Choroid plexus epithelial cell (primary cell): Measurements from ENCODE around the gene LCE3C.

Experiments
- DNase-seq: peaks from one replicate; pipeline ENCODE4 v3.0.0-alpha.2; 2010; ENCODE audit warnings: low read depth
- H3K4me3 ChIP-seq: 2 replicates; pipeline ENCODE4 v1.5.1; 2011; ENCODE audit warnings: low read depth, mild to moderate bottlenecking, control low read depth, low read length, moderate library complexity
- TF ChIP-seq, protein P1 (sequence below): conservative IDR thresholded peaks from 2 replicates; pipeline ENCODE4 v1.5.1; 2011; ENCODE audit warnings: low read depth, mild to moderate bottlenecking, control low read depth, inconsistent platforms, low read length, moderate library complexity

Gene LCE3C

DNA sequence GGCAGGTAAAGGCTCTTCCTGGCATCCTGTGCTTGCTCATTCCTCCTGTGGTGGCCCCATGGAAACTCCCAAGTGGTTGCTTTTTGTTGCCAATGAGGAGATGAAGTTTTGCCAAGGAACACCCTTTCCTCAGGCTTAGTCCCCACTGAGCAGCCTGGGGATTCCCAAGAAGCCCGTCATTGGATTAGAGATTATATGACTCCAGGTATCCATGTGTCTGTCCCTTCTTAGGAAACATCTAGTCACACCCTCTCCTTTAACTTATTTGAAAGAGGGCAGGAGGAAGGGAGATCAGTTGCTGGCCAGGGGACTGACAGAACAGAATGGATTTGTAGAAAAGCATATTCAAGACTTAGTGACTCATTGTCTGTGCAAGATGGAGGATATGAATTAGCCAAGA, 26.7 kb downstream of the LCE3C start:
- no peak for DNase-seq
- H3K4me3 ChIP-seq, result no peak overlapping the region
- TF ChIP-seq, protein P1, sequence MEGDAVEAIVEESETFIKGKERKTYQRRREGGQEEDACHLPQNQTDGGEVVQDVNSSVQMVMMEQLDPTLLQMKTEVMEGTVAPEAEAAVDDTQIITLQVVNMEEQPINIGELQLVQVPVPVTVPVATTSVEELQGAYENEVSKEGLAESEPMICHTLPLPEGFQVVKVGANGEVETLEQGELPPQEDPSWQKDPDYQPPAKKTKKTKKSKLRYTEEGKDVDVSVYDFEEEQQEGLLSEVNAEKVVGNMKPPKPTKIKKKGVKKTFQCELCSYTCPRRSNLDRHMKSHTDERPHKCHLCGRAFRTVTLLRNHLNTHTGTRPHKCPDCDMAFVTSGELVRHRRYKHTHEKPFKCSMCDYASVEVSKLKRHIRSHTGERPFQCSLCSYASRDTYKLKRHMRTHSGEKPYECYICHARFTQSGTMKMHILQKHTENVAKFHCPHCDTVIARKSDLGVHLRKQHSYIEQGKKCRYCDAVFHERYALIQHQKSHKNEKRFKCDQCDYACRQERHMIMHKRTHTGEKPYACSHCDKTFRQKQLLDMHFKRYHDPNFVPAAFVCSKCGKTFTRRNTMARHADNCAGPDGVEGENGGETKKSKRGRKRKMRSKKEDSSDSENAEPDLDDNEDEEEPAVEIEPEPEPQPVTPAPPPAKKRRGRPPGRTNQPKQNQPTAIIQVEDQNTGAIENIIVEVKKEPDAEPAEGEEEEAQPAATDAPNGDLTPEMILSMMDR, result no peak

DNA sequence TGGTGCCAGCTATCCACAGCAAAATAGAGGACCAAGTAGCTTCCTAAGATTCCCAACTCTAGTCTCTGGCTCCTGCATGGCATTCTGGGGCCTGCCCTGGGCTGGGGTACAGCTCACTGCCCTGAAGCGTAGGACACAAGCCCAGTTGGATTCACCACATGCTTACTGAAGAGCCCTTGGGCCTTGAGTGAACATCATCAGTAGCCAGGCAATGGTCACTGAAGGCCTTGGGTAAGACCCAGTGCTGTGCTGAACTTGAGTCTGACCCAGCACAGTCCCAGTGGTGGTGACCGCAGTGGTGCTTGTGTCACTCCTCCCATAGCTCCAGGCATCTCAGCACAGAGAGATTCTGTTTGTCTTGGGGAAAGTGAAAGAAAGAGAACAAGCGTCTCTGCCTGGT, 30.6 kb downstream of the LCE3C start:
- no peak for DNase-seq
- H3K4me3 ChIP-seq, result no peak overlapping the region
- TF ChIP-seq, protein P1, result no peak

DNA sequence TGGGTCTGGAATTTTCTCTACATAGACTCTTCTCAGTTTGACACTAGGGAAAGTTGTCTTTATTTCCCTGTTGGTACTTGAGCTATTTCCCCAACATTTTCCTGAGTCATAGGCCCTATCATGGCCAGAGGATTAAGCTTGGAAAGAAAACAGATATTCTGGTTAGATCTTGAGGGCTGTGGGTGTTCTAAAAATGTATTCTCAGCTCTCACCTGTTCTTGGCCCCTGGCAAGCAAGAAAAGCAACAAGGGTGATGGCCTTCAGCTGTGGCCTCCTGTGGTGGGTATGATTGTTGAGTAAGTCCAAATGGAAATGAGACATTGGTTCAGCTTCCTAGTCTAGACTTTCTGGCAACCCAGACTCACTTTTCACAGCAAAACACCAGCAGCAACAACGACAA, 40.3 kb downstream of the LCE3C start:
- TF ChIP-seq, protein P1, result no peak
- no peak overlapping the region for H3K4me3 ChIP-seq
- DNase-seq, result no peak

DNA sequence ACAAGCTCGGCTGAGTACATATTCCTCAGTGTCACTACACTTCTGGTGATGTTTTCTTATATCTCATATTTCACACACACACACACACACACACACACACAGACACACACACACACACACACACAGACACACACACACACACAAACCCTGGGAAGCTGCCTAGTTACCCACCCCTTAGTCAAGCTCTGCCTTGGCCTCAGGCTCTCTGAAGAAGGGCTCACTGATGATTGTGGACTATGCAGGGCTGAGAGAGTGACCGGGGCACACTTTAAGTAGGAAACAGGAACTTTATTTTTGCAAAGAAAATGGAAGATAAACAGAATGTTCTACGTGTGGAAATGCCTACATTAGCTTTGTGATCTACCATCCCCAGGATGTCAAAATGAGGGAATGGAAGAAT, 43.9 kb downstream of the LCE3C start:
- TF ChIP-seq, protein P1, result no peak
- no peak overlapping the region for H3K4me3 ChIP-seq

DNA sequence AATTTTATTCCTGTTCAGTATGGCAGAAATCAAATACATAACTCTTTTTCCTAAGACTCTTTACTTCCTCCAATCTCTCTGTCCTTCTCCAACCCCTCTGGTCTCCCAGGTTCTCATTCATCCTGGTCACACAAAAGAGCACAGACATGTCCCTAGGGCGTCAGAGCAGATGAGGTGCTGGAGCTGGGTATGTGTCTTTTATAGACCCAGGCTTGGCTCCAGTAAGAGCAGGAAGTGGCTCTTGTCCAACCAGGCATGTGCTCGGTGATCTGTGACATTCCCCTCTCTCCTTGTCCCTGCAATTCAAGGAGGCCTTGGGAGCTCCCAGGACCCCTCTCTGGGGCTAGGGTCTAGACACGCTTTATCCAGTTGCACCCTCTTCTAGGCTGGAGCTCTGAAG, 45.1 kb downstream of the LCE3C start:
- no peak overlapping the region for H3K4me3 ChIP-seq
- DNase-seq, result no peak
- TF ChIP-seq, protein P1, result no peak

More for the DNA sequence above, 43.9 kb downstream of the LCE3C start:
- no peak for DNase-seq

DNA sequence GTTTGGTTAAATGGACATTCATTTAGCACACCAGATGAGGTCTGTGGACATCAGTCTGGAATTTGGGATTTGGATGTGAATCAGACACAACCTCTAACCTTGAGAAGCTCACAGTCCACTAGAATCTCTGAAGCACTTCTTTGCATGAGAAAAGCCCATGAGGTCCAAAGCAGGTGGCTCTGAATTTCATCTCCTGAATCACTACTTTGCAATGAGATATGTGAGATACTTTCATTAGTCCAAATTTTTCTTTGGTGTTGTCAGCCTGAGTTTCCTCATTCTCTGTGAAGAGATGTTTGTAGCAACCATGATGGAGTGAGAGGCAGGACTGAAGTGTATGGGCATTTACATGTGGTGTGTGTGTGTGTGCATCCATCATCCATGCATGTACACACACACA, 46.6 kb downstream of the LCE3C start:
- no peak for DNase-seq
- TF ChIP-seq, protein P1, result no peak
- no peak overlapping the region for H3K4me3 ChIP-seq
